Measurements from ENCODE around the gene CARMIL1. TPM values are rescaled to one million over a fixed set of nuclear protein-coding genes. Genes with fewer than 3 reads are reported as not detected.
A peak's percentile ranks its signal among the peaks of the same experiment; 100 is the strongest.

CARMIL1 gene
- total and polyA plus RNA-seq, 7 experiments from 2014 or later: 2.2 to 12.8 (median 9.3) TPM

DNA sequence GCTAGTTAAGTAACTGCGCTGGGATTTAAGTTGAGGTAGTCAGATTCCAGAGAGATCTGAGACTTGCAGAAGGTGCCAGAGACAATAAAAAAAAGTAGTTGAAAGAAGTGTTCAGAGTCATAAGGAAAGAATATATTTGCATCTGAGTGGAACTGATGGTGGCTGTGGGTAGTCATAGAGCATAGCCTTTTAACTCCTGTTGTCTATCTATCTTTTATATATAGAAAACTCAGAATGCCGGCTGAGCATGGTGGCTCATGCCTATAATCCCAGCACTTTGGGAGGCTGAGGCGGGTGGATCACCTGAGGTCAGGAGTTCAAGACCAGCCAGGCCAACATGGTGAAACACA is 62.0 kb downstream of the CARMIL1 start:
- Histone ChIP-seq H3K9me3 (ENCODE audit: control insufficient read depth in 2 of 3, low read length in 3 of 3) (no peaks in the 10 kb centered on the region), H3K27ac (ENCODE audit: low read depth, low read length) (no peak overlapping the region), H3K4me1 (ENCODE audit: control insufficient read depth in 2 of 2, insufficient read depth in 2 of 2, low read length in 2 of 2) (no peaks in the 10 kb centered on the region), H3K27me3 (ENCODE audit: control insufficient read depth in 2 of 2, insufficient read depth in 2 of 2, low read length in 2 of 2) (no peaks in the 10 kb centered on the region), H3K4me3 (ENCODE audit: low read length) (no peak overlapping the region), H3K36me3 (ENCODE audit: control insufficient read depth in 2 of 3, insufficient read depth in 3 of 3, low read length in 3 of 3) (no peaks in the 10 kb centered on the region)
- Mint-ChIP-seq H3K27me3 (peaks cover 0 to 1% (median 0%) of the 10 kb centered on the region in 5 donors), H3K36me3 (no peaks in the 10 kb centered on the region), H3K27ac (peak overlapping the region in 1 of 9 donors; percentile 4), H3K9me3 (no peaks in the 10 kb centered on the region), H3K4me1 (peaks cover 0 to 43% (median 30%) of the 10 kb centered on the region in 7 donors), H3K4me3 (no peak overlapping the region)
- ChIA-PET POLR2A (interaction anchor here (1.4 kb wide), 1 partner anchor 63 kb away, joined by 3 read pairs; no protein-coding TSS in a partner anchor), CTCF (interaction anchor here (0.6 to 3.5 kb wide), 4 partner anchors 33 to 149 kb away, joined by 3 to 21 read pairs (median 4); partner anchors contain the start of gene CARMIL1)
- ATAC-seq: no peak
- intact Hi-C loops (cut with micrococcal nuclease): no loop called here
- DNase-seq: no peak

DNA sequence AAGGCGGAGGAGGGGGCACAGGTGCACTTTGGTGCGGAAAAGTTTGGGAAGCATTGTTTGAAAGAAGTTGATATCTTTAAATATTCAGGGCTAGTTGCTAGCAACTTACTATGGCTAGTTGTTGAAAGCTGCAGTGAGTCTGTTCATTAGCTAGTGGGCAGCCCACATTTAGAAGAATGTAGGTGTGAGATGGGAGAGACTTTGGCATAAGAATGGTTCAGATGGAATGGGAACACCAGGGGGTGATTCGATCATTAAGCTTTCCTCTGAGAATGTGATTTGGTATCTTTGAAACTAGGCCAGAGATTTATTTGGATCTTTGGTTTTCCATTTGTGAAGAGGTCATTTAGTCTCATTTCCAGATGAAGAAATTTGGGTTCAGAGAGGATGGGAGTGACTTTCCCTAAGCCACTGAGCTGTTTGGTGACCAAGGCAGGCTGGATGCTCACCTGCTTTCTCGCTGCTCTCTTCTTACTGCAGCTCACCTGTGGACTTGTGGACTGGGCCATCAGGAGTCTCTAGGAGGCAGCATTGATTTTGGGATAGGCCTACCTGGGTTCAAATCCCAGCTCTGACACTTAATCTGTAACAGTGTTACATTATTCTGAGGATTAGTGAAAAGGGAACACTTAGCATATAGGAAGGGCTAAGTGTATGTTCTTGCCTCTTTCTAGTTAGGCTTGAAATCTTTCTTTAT is 62.9 kb downstream of the CARMIL1 start:
- H3K4me1 Mint-ChIP-seq: peaks cover 0 to 36% (median 26%) of the 10 kb centered on the region in 7 donors

DNA sequence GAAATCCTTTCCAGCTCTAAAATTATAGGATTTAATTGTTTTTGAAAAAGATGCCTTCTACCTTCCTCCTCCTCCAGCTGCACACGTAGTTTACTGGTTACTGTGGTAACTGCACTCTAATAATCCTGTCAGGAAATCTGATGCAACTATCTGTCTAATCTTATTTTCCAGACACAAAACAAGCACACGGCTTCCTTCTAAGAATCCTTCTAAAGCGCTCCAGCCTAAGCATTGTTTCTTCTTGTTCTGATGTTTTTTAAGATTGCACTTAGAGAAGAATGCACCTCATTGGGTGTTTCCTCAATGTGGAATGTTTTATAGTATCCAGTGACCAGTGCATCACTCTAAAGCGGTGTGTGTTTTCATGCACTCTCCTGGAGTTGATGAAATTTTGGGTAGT is 63.6 kb downstream of the CARMIL1 start:
- peak overlapping the region in 1 of 9 donors; percentile 48 for H3K27ac Mint-ChIP-seq
- H3K4me3 Mint-ChIP-seq: peak overlapping the region in 1 of 10 donors; percentile 12
- DNase-seq (no peak), ATAC-seq (no peak)
- no peaks in the 10 kb centered on the region for H3K27me3 Mint-ChIP-seq
- ChIA-PET POLR2A (no interaction called here), CTCF (interaction anchor here (0.9 to 3.5 kb wide), 3 partner anchors 64 to 212 kb away, joined by 3 to 21 read pairs (median 4); partner anchors contain the start of gene CARMIL1)
- intact Hi-C loops (cut with micrococcal nuclease): loop anchor here in 1 of 2 donors (1.0 kb wide), 1 partner anchor 147 kb away; no protein-coding TSS in a partner anchor
- Histone ChIP-seq H3K4me3 (ENCODE audit: low read length) (no peak overlapping the region), H3K9me3 (ENCODE audit: control insufficient read depth in 2 of 3, low read length in 3 of 3) (no peaks in the 10 kb centered on the region), H3K27me3 (ENCODE audit: control insufficient read depth in 2 of 2, insufficient read depth in 2 of 2, low read length in 2 of 2) (no peaks in the 10 kb centered on the region), H3K27ac (ENCODE audit: low read depth, low read length) (no peak overlapping the region), H3K36me3 (ENCODE audit: control insufficient read depth in 2 of 3, insufficient read depth in 3 of 3, low read length in 3 of 3) (no peaks in the 10 kb centered on the region), H3K4me1 (ENCODE audit: control insufficient read depth in 2 of 2, insufficient read depth in 2 of 2, low read length in 2 of 2) (no peaks in the 10 kb centered on the region)
- no peaks in the 10 kb centered on the region for H3K36me3 Mint-ChIP-seq
- no peaks in the 10 kb centered on the region for H3K9me3 Mint-ChIP-seq
- peaks cover 0 to 30% (median 25%) of the 10 kb centered on the region in 7 donors for H3K4me1 Mint-ChIP-seq

More for the DNA sequence above, 62.9 kb downstream of the CARMIL1 start:
- peaks cover 0 to 1% (median 0%) of the 10 kb centered on the region in 5 donors for H3K27me3 Mint-ChIP-seq
- Histone ChIP-seq H3K27ac (ENCODE audit: low read depth, low read length) (no peak overlapping the region), H3K36me3 (ENCODE audit: control insufficient read depth in 2 of 3, insufficient read depth in 3 of 3, low read length in 3 of 3) (no peaks in the 10 kb centered on the region), H3K27me3 (ENCODE audit: control insufficient read depth in 2 of 2, insufficient read depth in 2 of 2, low read length in 2 of 2) (no peaks in the 10 kb centered on the region), H3K4me3 (ENCODE audit: low read length) (no peak overlapping the region), H3K9me3 (ENCODE audit: control insufficient read depth in 2 of 3, low read length in 3 of 3) (no peaks in the 10 kb centered on the region), H3K4me1 (ENCODE audit: control insufficient read depth in 2 of 2, insufficient read depth in 2 of 2, low read length in 2 of 2) (no peaks in the 10 kb centered on the region)
- POLR2A ChIA-PET: interaction anchor here (0.7 kb wide), 1 partner anchor 12 kb away, joined by 4 read pairs; no protein-coding TSS in a partner anchor
- CTCF ChIA-PET: interaction anchor here (0.9 to 3.5 kb wide), 4 partner anchors 63 to 213 kb away, joined by 3 to 21 read pairs (median 4); partner anchors contain the start of gene CARMIL1
- H3K36me3 Mint-ChIP-seq: no peaks in the 10 kb centered on the region
- intact Hi-C loops (cut with micrococcal nuclease): loop anchor here in 1 of 2 donors (1.0 kb wide), 1 partner anchor 148 kb away; no protein-coding TSS in a partner anchor
- H3K4me3 Mint-ChIP-seq: peak overlapping the region in 1 of 10 donors; percentile 10
- H3K9me3 Mint-ChIP-seq: no peaks in the 10 kb centered on the region
- H3K27ac Mint-ChIP-seq: no peak overlapping the region
- DNase-seq: no peak
- no peak for ATAC-seq

DNA sequence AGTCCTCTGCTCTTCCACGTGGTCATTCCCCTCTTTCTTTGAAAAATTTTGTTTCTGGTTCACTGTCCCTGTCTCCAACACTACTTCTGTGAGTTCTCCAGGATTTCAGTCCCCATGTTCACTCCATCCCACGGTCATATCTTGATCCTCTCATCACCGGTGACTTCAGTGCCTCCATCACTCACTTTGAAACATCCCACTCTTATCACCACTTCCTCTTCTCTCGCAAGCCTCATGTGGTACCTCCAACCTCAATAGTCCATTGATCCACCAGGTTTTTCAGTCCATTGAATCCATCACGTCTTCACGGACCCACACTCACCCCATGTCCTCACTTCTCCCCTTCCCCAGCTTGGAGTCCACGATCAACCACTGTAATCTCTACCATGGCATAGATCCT is 64.8 kb downstream of the CARMIL1 start:
- POLR2A ChIA-PET: no interaction called here
- Mint-ChIP-seq H3K27me3 (no peaks in the 10 kb centered on the region), H3K27ac (no peak overlapping the region), H3K36me3 (no peaks in the 10 kb centered on the region), H3K4me1 (peaks cover 0 to 29% (median 26%) of the 10 kb centered on the region in 7 donors), H3K9me3 (no peaks in the 10 kb centered on the region), H3K4me3 (no peak overlapping the region)
- no peak for DNase-seq
- intact Hi-C loops (cut with micrococcal nuclease): no loop called here
- H3K9me3 ChIP-seq (ENCODE audit: control insufficient read depth in 2 of 3, low read length in 3 of 3): no peaks in the 10 kb centered on the region
- no peaks in the 10 kb centered on the region for H3K27me3 ChIP-seq (ENCODE audit: control insufficient read depth in 2 of 2, insufficient read depth in 2 of 2, low read length in 2 of 2)
- no peak overlapping the region for H3K27ac ChIP-seq (ENCODE audit: low read depth, low read length)
- no peaks in the 10 kb centered on the region for H3K4me1 ChIP-seq (ENCODE audit: control insufficient read depth in 2 of 2, insufficient read depth in 2 of 2, low read length in 2 of 2)
- CTCF ChIA-PET: no interaction called here
- ATAC-seq: no peak
- no peaks in the 10 kb centered on the region for H3K36me3 ChIP-seq (ENCODE audit: control insufficient read depth in 2 of 3, insufficient read depth in 3 of 3, low read length in 3 of 3)
- H3K4me3 ChIP-seq (ENCODE audit: low read length): no peak overlapping the region

DNA sequence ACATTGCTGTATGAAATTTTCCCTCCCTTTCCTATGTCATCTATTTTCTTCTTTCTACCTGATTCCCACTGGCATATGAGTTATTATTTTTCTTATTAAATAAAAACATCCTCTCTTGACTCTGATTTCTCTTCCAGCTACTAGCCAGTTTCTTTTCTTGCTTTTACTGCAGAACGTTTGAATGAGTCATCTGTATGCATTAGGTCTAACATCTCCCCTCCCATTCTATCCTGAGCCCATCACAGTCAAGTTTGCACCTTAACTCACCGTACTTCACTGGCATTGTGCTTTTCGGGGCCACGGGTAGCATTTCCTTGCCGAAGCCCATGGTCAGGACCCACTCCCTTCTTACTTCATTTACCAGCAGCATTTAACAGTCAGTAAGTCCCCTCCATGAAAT is 65.7 kb downstream of the CARMIL1 start:
- ATAC-seq (no peak), DNase-seq (no peak)
- no peaks in the 10 kb centered on the region for H3K9me3 ChIP-seq (ENCODE audit: control insufficient read depth in 2 of 3, low read length in 3 of 3)
- intact Hi-C loops (cut with micrococcal nuclease): no loop called here
- no peaks in the 10 kb centered on the region for H3K27me3 ChIP-seq (ENCODE audit: control insufficient read depth in 2 of 2, insufficient read depth in 2 of 2, low read length in 2 of 2)
- no peaks in the 10 kb centered on the region for H3K36me3 ChIP-seq (ENCODE audit: control insufficient read depth in 2 of 3, insufficient read depth in 3 of 3, low read length in 3 of 3)
- H3K4me3 Mint-ChIP-seq: no peak overlapping the region
- no peaks in the 10 kb centered on the region for H3K4me1 ChIP-seq (ENCODE audit: control insufficient read depth in 2 of 2, insufficient read depth in 2 of 2, low read length in 2 of 2)
- H3K27me3 Mint-ChIP-seq: no peaks in the 10 kb centered on the region
- CTCF ChIA-PET: no interaction called here
- H3K4me3 ChIP-seq (ENCODE audit: low read length): no peak overlapping the region
- H3K27ac ChIP-seq (ENCODE audit: low read depth, low read length): no peak overlapping the region
- no peak overlapping the region for H3K27ac Mint-ChIP-seq
- peaks cover 0 to 29% (median 21%) of the 10 kb centered on the region in 7 donors for H3K4me1 Mint-ChIP-seq
- POLR2A ChIA-PET: no interaction called here
- H3K9me3 Mint-ChIP-seq: no peaks in the 10 kb centered on the region
- H3K36me3 Mint-ChIP-seq: no peaks in the 10 kb centered on the region

DNA sequence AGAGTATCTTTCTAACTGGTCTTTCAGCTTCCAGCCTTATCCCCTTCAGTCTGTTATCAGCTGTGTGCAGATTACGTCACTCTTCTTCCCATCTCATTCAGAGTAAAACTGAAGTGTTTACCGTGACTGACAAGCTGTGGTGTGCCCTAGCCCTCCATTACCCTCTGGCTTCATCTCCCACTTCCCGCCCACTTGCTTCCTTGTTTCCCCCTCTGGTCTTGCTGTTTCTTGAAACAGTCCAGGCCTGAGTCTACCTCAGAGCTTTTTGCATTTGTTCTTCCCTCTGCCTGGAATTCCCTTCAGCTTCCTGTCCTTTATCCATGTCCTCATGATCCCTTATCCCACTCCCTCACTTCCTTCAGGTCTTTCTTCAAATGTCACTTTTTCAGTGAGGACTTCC is 66.9 kb downstream of the CARMIL1 start:
- H3K27ac ChIP-seq (ENCODE audit: low read depth, low read length): no peak overlapping the region
- ChIA-PET POLR2A (no interaction called here), CTCF (interaction anchor here (1.7 kb wide), 1 partner anchor 144 kb away, joined by 4 read pairs; no protein-coding TSS in a partner anchor)
- H3K4me3 ChIP-seq (ENCODE audit: low read length): no peak overlapping the region
- H3K4me1 ChIP-seq (ENCODE audit: control insufficient read depth in 2 of 2, insufficient read depth in 2 of 2, low read length in 2 of 2): no peaks in the 10 kb centered on the region
- no peaks in the 10 kb centered on the region for H3K9me3 ChIP-seq (ENCODE audit: control insufficient read depth in 2 of 3, low read length in 3 of 3)
- Mint-ChIP-seq H3K4me1 (peaks cover 0 to 27% (median 16%) of the 10 kb centered on the region in 7 donors), H3K4me3 (no peak overlapping the region), H3K27ac (no peak overlapping the region), H3K27me3 (no peaks in the 10 kb centered on the region), H3K9me3 (no peaks in the 10 kb centered on the region), H3K36me3 (no peaks in the 10 kb centered on the region)
- intact Hi-C loops (cut with micrococcal nuclease): no loop called here
- no peak for ATAC-seq
- no peaks in the 10 kb centered on the region for H3K36me3 ChIP-seq (ENCODE audit: control insufficient read depth in 2 of 3, insufficient read depth in 3 of 3, low read length in 3 of 3)
- DNase-seq: no peak
- H3K27me3 ChIP-seq (ENCODE audit: control insufficient read depth in 2 of 2, insufficient read depth in 2 of 2, low read length in 2 of 2): no peaks in the 10 kb centered on the region

Measured in naive thymus-derived CD4-positive, alpha-beta T cell (primary cell).